Measurements from ENCODE around the gene CHD9.
"Not testable (repeated sequence)": the region's sequence is repeated elsewhere in the genome, so short reads cannot be mapped to it uniquely, and the experiment has no call there.

The CHD9 gene, protein sequence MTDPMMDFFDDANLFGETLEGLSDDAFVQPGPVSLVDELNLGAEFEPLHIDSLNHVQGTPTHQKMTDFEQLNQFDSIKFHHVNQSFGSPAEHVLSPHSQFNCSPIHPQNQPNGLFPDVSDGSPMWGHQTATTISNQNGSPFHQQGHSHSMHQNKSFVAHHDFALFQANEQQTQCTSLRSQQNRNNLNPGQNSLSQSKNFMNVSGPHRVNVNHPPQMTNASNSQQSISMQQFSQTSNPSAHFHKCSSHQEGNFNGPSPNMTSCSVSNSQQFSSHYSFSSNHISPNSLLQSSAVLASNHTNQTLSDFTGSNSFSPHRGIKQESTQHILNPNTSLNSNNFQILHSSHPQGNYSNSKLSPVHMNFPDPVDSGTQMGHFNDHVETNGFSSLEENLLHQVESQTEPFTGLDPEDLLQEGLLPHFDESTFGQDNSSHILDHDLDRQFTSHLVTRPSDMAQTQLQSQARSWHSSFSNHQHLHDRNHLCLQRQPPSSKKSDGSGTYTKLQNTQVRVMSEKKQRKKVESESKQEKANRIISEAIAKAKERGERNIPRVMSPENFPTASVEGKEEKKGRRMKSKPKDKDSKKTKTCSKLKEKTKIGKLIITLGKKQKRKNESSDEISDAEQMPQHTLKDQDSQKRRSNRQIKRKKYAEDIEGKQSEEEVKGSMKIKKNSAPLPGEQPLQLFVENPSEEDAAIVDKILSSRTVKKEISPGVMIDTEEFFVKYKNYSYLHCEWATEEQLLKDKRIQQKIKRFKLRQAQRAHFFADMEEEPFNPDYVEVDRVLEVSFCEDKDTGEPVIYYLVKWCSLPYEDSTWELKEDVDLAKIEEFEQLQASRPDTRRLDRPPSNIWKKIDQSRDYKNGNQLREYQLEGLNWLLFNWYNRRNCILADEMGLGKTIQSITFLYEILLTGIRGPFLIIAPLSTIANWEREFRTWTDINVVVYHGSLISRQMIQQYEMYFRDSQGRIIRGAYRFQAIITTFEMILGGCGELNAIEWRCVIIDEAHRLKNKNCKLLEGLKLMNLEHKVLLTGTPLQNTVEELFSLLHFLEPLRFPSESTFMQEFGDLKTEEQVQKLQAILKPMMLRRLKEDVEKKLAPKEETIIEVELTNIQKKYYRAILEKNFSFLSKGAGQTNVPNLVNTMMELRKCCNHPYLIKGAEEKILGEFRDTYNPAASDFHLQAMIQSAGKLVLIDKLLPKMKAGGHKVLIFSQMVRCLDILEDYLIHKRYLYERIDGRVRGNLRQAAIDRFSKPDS (N-terminal part only)

GRCh38 chr16:53054670-53055485 is at the start of gene CHD9:
Gene CHD9 (plus strand): TSS chr16:53054991. CDS start chr16:53156090, 101,099 bp downstream.
- peak; percentile 86 for DNase-seq (ENCODE audit: low read depth)

GRCh38 chr16:53007095-53007494 is 47.7 kb upstream of the CHD9 start:
- no peak for DNase-seq (ENCODE audit: low read depth)

- no peak for DNase-seq (ENCODE audit: low read depth)
Observed at GRCh38 chr16:53014287-53014686, 40.5 kb upstream of the CHD9 start.

GRCh38 chr16:53018834-53019416 is 35.9 kb upstream of the CHD9 start:
- DNase-seq (ENCODE audit: low read depth): no peak

DNA sequence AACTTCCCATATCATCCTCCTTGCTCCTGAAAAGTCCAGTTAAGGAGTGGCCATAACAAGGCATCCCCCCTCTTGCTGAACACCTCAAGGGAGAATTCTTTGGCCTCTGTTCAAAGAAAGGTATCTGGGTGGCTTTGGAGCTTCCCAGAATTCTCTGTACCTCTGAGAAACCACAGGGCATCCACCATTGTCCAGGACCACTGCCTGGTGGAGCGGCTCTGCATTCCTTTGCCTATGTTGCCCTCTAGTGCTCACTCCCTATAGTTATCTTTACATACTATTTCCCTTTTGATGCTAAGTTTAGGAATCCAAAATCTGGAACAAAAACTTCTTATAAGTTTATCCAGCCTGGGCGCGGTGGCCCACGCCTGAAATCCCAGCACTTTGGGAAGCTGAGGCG is 32.4 kb upstream of the CHD9 start:
- peak; percentile 66 for DNase-seq (ENCODE audit: low read depth)

DNA sequence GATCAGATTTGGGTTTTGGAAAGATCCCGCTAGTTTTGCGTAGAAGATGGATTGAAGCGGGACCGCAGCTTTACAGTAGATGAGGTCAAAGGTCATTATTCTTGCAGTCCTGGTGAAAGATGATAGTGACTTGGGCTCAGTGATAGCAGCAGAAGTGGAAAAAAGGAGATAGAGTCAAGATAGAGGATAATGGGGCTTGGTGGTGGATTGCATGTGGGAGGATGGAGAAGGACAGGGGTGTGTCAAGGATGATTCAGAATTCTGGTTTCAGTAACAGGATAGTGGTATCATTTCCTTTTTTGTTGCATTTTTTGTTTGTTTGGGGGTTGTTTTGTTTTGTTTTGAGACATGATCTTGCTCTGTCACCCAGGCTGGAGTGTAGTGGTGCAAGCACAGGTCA is 30.7 kb upstream of the CHD9 start:
- no peak for DNase-seq (ENCODE audit: low read depth)

- no peak for DNase-seq (ENCODE audit: low read depth)
Observed at GRCh38 chr16:53029971-53030370, 24.8 kb upstream of the CHD9 start.

DNA sequence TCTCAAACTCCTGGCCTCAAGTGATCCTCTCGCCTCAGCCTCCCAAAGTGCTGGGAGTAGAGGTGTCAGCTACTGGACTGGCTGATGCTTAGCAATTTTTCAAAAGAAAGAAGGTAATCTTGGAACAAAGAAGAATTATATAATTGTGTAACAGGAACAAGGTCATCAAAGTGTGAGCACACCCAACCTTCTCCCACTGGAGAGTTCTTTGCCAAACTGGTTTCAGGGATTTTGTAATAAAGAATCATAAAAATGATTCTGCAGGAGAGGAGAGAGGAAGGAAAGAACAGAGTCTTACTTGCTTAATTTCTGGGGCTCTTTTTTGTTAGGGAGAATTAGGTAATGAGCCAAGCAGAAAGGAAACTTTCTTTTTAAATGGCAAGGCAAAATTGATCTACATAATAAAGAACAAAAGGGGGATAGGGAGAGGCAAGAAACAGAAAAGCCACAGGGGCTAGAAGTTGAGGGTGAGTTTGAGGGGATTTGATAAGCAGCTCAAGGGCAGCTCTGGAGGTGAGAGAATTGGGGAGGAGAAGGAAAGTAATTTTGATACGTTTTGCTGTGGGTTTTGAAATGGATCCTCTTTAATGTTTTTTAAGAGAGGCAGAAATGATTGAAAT is 23.4 kb upstream of the CHD9 start:
- no peak for DNase-seq (ENCODE audit: low read depth)

DNA sequence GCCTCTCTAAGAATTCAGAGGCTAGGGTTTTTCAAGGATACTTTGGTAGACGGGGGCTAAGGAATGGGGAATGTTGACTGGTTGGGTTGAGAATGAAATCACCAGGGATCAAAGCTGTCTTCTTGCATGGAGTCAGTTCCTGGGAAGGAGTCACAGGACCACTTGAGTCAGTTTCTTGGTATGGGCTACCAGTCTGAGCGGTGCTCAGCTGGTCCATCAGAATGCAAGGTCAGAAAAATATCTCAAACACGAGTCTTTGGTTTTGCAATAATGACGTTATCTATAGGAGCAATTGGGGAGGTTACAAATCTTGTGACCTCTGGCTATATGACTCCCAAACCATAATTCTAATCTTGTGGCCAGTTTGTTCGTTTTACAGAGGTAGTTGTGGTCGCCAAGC is 20.5 kb upstream of the CHD9 start:
- peak; percentile 27 for DNase-seq (ENCODE audit: low read depth)

- DNase-seq (ENCODE audit: low read depth): no peak
Observed at GRCh38 chr16:53035176-53035942, 19.4 kb upstream of the CHD9 start.

GRCh38 chr16:53036066-53036465 is 18.7 kb upstream of the CHD9 start:
- DNase-seq (ENCODE audit: low read depth): no peak

GRCh38 chr16:53036711-53037110 is 18.1 kb upstream of the CHD9 start:
- DNase-seq (ENCODE audit: low read depth): not testable (repeated sequence)

GRCh38 chr16:53040788-53041187 is 14.0 kb upstream of the CHD9 start:
- no peak for DNase-seq (ENCODE audit: low read depth)

GRCh38 chr16:53041320-53042051 is 13.3 kb upstream of the CHD9 start:
- DNase-seq (ENCODE audit: low read depth): peak; percentile 24

- no peak for DNase-seq (ENCODE audit: low read depth)
Observed at GRCh38 chr16:53042235-53042701, 12.5 kb upstream of the CHD9 start.

DNA sequence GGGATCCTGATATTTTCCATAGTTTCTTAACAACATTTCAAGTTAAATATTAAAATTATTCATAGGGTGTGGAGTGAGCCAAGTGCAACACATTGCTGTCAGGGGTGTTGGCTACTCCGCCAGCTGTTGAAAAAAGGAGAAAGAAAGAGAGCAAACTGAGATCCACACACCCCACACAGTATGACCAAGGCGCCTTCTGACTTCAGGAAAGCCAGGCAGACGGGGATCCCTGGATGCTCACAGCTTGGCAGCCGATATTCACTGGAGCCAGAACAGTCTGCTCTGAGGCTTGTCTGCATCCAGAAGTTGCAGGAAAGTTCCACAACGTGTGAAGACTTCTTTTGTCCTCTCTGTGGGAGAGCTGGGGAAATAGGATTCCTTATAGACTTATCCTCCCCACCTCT is 11.4 kb upstream of the CHD9 start:
- no peak for DNase-seq (ENCODE audit: low read depth)

DNA sequence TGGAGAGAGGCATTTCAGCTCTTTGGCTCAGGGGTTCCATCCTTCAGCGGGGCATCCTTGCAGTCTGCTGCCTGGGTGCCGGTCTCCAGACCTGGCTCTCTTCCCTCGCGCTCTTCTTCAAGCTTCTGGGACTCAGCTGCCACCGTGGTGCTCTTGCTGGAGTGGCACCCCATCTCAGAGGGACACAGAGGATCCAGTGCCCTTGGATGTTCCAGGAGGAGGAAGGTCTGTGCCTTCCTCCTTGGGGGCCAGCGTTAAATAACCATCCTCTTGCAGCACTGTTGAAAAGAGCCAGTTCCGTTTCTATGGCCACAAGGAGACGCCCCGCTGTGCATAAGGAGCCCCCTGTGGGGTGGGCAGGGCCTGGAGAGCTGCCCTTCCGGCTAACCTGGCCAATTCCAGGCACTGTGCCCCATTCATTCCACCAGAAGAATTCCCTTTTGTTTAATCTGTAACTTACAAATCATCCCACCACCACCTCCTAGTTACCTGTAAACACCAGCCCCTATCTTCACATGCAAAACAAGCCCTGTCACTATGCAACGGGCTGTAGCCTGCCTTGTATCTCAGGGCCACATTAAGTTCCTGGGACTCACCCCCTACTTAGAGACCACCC is 10.7 kb upstream of the CHD9 start:
- no peak for DNase-seq (ENCODE audit: low read depth)

Measured in EH (cell line).